ENCODE results near the gene SMIM32.

The SMIM32 gene

DNA sequence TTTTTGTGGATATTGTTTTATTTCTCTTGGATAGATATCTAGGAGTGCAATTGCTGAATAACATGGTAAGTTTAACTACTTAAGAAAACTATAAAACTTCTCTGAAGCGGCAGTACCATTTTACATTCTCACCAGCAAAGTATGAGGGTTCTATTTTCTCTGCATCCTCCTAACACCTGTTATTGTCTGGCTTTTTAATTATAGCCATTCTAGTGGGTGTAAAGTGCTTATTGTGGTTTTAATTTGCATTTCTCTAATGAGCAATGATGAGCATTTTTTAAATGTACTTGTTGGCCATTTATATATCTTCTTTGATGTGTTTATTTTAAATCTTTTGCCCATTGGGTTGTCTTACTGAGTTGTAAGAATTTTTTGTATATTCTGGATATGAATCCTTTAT lies 28.7 kb downstream of the SMIM32 start:
- Histone ChIP-seq H3K9me3 (ENCODE audit: low read depth, low read length) (no peaks in the 10 kb centered on the region), H3K36me3 (ENCODE audit: insufficient read depth, low read length) (peaks cover 40% of the 10 kb centered on the region), H3K27ac (no peak overlapping the region), H3K9ac (ENCODE audit: insufficient read length) (no peak overlapping the region), H3K4me3 (no peak overlapping the region)
- no peak for DNase-seq (ENCODE audit: low read depth, low spot score)
- TF ChIP-seq FOXP2 (optimal IDR thresholded peaks at IDR 0.05; ENCODE audit: control extremely low read depth, extremely low read length, insufficient read depth) (no peak), EZH2 (IDR thresholded peaks at IDR 0.05) (no peak), POLR2AphosphoS5 (IDR thresholded peaks at IDR 0.05; ENCODE audit: borderline replicate concordance, low read depth, low read length) (no peak)

GRCh38 chr5:136162008-136162407 lies 31.0 kb downstream of the SMIM32 start:
- peaks cover 39% of the 10 kb centered on the region for H3K36me3 ChIP-seq (ENCODE audit: insufficient read depth, low read length)
- no peak for DNase-seq (ENCODE audit: low read depth, low spot score)
- H3K27ac ChIP-seq = no peak overlapping the region
- TF ChIP-seq FOXP2 (optimal IDR thresholded peaks at IDR 0.05; ENCODE audit: control extremely low read depth, extremely low read length, insufficient read depth) = no peak
- no peak for TF ChIP-seq EZH2 (IDR thresholded peaks at IDR 0.05)
- TF ChIP-seq POLR2AphosphoS5 (IDR thresholded peaks at IDR 0.05; ENCODE audit: borderline replicate concordance, low read depth, low read length) = no peak
- no peak overlapping the region for H3K9ac ChIP-seq (ENCODE audit: insufficient read length)
- no peak overlapping the region for H3K4me3 ChIP-seq
- H3K9me3 ChIP-seq (ENCODE audit: low read depth, low read length) = no peaks in the 10 kb centered on the region

GRCh38 chr5:136159457-136159856 lies 33.5 kb downstream of the SMIM32 start:
- TF ChIP-seq EZH2 (IDR thresholded peaks at IDR 0.05) = no peak
- no peak for TF ChIP-seq FOXP2 (optimal IDR thresholded peaks at IDR 0.05; ENCODE audit: control extremely low read depth, extremely low read length, insufficient read depth)
- no peak for TF ChIP-seq POLR2AphosphoS5 (IDR thresholded peaks at IDR 0.05; ENCODE audit: borderline replicate concordance, low read depth, low read length)
- Histone ChIP-seq H3K9me3 (ENCODE audit: low read depth, low read length) (no peaks in the 10 kb centered on the region), H3K9ac (ENCODE audit: insufficient read length) (no peak overlapping the region), H3K4me3 (no peak overlapping the region), H3K36me3 (ENCODE audit: insufficient read depth, low read length) (peaks cover 54% of the 10 kb centered on the region), H3K27ac (no peak overlapping the region)
- no peak for DNase-seq (ENCODE audit: low read depth, low spot score)

DNA sequence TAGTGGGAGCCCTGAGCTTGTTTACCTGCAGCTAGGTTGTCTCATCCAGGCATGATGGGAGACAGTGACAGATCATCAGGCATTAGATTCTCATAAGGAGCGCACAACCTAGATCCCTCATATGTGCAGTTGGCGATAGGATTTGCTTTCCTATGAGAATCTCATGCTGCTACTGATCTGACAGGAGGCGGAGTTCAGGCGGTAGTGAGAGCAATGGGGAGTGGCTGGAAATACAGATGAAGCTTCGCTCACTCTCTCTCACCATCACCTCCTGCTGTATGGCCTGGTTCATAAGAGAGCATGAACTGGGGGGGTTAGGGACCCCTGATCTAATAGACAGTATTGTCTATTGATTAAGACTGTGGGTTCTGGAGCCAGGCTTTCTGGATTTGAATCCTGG lies 35.4 kb downstream of the SMIM32 start:
- Histone ChIP-seq H3K27ac (no peak overlapping the region), H3K36me3 (ENCODE audit: insufficient read depth, low read length) (peaks cover 50% of the 10 kb centered on the region)

GRCh38 chr5:136155761-136156160 lies 37.2 kb downstream of the SMIM32 start:
- Histone ChIP-seq H3K4me3 (no peak overlapping the region), H3K36me3 (ENCODE audit: insufficient read depth, low read length) (peaks cover 47% of the 10 kb centered on the region), H3K9ac (ENCODE audit: insufficient read length) (no peak overlapping the region), H3K9me3 (ENCODE audit: low read depth, low read length) (no peaks in the 10 kb centered on the region), H3K27ac (no peak overlapping the region)
- no peak for TF ChIP-seq EZH2 (IDR thresholded peaks at IDR 0.05)
- no peak for TF ChIP-seq POLR2AphosphoS5 (IDR thresholded peaks at IDR 0.05; ENCODE audit: borderline replicate concordance, low read depth, low read length)
- no peak for TF ChIP-seq FOXP2 (optimal IDR thresholded peaks at IDR 0.05; ENCODE audit: control extremely low read depth, extremely low read length, insufficient read depth)
- DNase-seq (ENCODE audit: low read depth, low spot score) = no peak

More for the DNA sequence above, 35.4 kb downstream of the SMIM32 start:
- Histone ChIP-seq H3K4me3 (no peak overlapping the region), H3K9me3 (ENCODE audit: low read depth, low read length) (no peaks in the 10 kb centered on the region), H3K9ac (ENCODE audit: insufficient read length) (no peak overlapping the region)
- DNase-seq (ENCODE audit: low read depth, low spot score) = no peak
- TF ChIP-seq EZH2 (IDR thresholded peaks at IDR 0.05) = no peak
- TF ChIP-seq FOXP2 (optimal IDR thresholded peaks at IDR 0.05; ENCODE audit: control extremely low read depth, extremely low read length, insufficient read depth) = no peak
- TF ChIP-seq POLR2AphosphoS5 (IDR thresholded peaks at IDR 0.05; ENCODE audit: borderline replicate concordance, low read depth, low read length) = no peak

DNA sequence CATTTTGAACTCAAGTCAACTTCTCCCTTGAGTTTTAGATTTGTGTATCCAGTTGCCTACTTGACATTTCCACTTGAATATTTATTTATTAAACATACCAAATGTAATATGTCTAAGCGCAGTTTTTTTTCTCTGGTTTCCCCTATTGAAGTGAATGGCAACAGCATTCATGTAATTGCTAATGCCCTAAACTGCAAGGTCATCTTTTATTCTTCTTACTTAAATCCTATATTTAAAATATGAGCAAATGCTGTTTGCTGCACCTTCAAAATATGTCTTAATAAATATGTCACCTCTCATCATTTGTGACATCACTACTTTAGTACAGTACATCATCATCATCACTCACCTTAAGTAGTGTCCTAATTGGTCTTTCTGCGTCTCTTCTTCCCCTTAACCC lies 37.9 kb downstream of the SMIM32 start:
- Histone ChIP-seq H3K4me3 (no peak overlapping the region), H3K9ac (ENCODE audit: insufficient read length) (no peak overlapping the region), H3K36me3 (ENCODE audit: insufficient read depth, low read length) (peaks cover 47% of the 10 kb centered on the region), H3K27ac (no peak overlapping the region), H3K9me3 (ENCODE audit: low read depth, low read length) (no peaks in the 10 kb centered on the region)
- DNase-seq (ENCODE audit: low read depth, low spot score) = no peak
- TF ChIP-seq EZH2 (IDR thresholded peaks at IDR 0.05) (no peak), POLR2AphosphoS5 (IDR thresholded peaks at IDR 0.05; ENCODE audit: borderline replicate concordance, low read depth, low read length) (no peak), FOXP2 (optimal IDR thresholded peaks at IDR 0.05; ENCODE audit: control extremely low read depth, extremely low read length, insufficient read depth) (no peak)

- peaks cover 47% of the 10 kb centered on the region for H3K36me3 ChIP-seq (ENCODE audit: insufficient read depth, low read length)
- no peak overlapping the region for H3K27ac ChIP-seq
- H3K9ac ChIP-seq (ENCODE audit: insufficient read length) = no peak overlapping the region
- no peak for TF ChIP-seq EZH2 (IDR thresholded peaks at IDR 0.05)
- no peak overlapping the region for H3K4me3 ChIP-seq
- DNase-seq (ENCODE audit: low read depth, low spot score) = no peak
- H3K9me3 ChIP-seq (ENCODE audit: low read depth, low read length) = no peaks in the 10 kb centered on the region
Measured at GRCh38 chr5:136153581-136154236, 39.3 kb downstream of the SMIM32 start.

GRCh38 chr5:136149891-136150290 lies 43.1 kb downstream of the SMIM32 start:
- DNase-seq (ENCODE audit: low read depth, low spot score) = no peak
- TF ChIP-seq FOXP2 (optimal IDR thresholded peaks at IDR 0.05; ENCODE audit: control extremely low read depth, extremely low read length, insufficient read depth) = no peak
- TF ChIP-seq POLR2AphosphoS5 (IDR thresholded peaks at IDR 0.05; ENCODE audit: borderline replicate concordance, low read depth, low read length) = no peak
- TF ChIP-seq EZH2 (IDR thresholded peaks at IDR 0.05) = no peak
- Histone ChIP-seq H3K36me3 (ENCODE audit: insufficient read depth, low read length) (peaks cover 18% of the 10 kb centered on the region), H3K27ac (no peak overlapping the region), H3K9ac (ENCODE audit: insufficient read length) (no peak overlapping the region), H3K9me3 (ENCODE audit: low read depth, low read length) (no peaks in the 10 kb centered on the region), H3K4me3 (no peak overlapping the region)

- H3K36me3 ChIP-seq (ENCODE audit: insufficient read depth, low read length) = 0 out of 2 replicates have a peak, but pooled peaks cover 4% of the 10 kb centered on the region
- no peaks in the 10 kb centered on the region for H3K9me3 ChIP-seq (ENCODE audit: low read depth, low read length)
- H3K9ac ChIP-seq (ENCODE audit: insufficient read length) = no peak overlapping the region
- H3K27ac ChIP-seq = no peak overlapping the region
- no peak for DNase-seq (ENCODE audit: low read depth, low spot score)
- H3K4me3 ChIP-seq = no peak overlapping the region
- no peak for TF ChIP-seq FOXP2 (optimal IDR thresholded peaks at IDR 0.05; ENCODE audit: control extremely low read depth, extremely low read length, insufficient read depth)
- no peak for TF ChIP-seq EZH2 (IDR thresholded peaks at IDR 0.05)
- TF ChIP-seq POLR2AphosphoS5 (IDR thresholded peaks at IDR 0.05; ENCODE audit: borderline replicate concordance, low read depth, low read length) = no peak
Measured at GRCh38 chr5:136147632-136148031, 45.3 kb downstream of the SMIM32 start.
